ENCODE data around the gene RAB6D. TPM values are rescaled to one million over a fixed set of nuclear protein-coding genes. Genes with fewer than 3 reads are reported as not detected.
"Not testable (repeated sequence)": the region's sequence is repeated elsewhere in the genome, so short reads cannot be mapped to it uniquely, and the experiment has no call there.

Gene RAB6D
- total RNA-seq, 1 experiment from 2014 or later: not detected

GRCh38 chr2:131394147-131394931 is 30.4 kb upstream of the RAB6D start:
- Histone ChIP-seq H2BK120ac (ENCODE audit: low read depth, low read length, poor library complexity, severe bottlenecking) (no peak overlapping the region), H3T11ph (ENCODE audit: low read length) (no peak overlapping the region), H4K5ac (ENCODE audit: insufficient read length, low read depth, low read length) (no peak overlapping the region), H3K27me3 (ENCODE audit: insufficient read depth, low read length) (no peaks in the 10 kb centered on the region), H3K4me2 (ENCODE audit: insufficient read depth, insufficient read length, low read length) (peak overlapping the region; percentile 44), H3K18ac (ENCODE audit: insufficient read length, low read depth, low read length) (no peak overlapping the region), H3K9me3 (ENCODE audit: control insufficient read depth, low read depth, low read length) (no peaks in the 10 kb centered on the region), H2AK5ac (ENCODE audit: insufficient read length, low read length) (no peak overlapping the region), H4K8ac (replicated peaks; ENCODE audit: insufficient read length, low read depth, low read length) (no peak overlapping the region), H3K14ac (ENCODE audit: insufficient read depth, low read length) (no peak overlapping the region), H2BK12ac (ENCODE audit: insufficient read length, low read depth, low read length) (no peak overlapping the region), H4K91ac (ENCODE audit: insufficient read length, low read depth, low read length) (no peak overlapping the region), H3K56ac (ENCODE audit: insufficient read length, low read depth, low read length) (no peak overlapping the region), H2AFZ (ENCODE audit: low read length) (no peak overlapping the region), H2BK20ac (ENCODE audit: low read depth, low read length, poor library complexity, severe bottlenecking) (no peak overlapping the region), H3K23ac (ENCODE audit: insufficient read length, low read depth, low read length) (no peak overlapping the region), H3K27ac (ENCODE audit: insufficient read length, low read depth, low read length) (no peak overlapping the region), H3K9ac (ENCODE audit: extremely low read depth, insufficient read length, low read length) (no peak overlapping the region), H3K23me2 (ENCODE audit: insufficient read length, low read depth, low read length, poor library complexity, severe bottlenecking) (peaks cover 6% of the 10 kb centered on the region), H3K79me2 (ENCODE audit: insufficient read depth, low read length) (no peaks in the 10 kb centered on the region), H3K4ac (ENCODE audit: low read depth, low read length) (no peak overlapping the region), H2BK15ac (ENCODE audit: low read depth, low read length) (no peak overlapping the region), H4K20me1 (ENCODE audit: control insufficient read depth, insufficient read depth, insufficient read length) (no peaks in the 10 kb centered on the region), H3K79me1 (ENCODE audit: insufficient read depth, low read depth, low read length, poor library complexity, severe bottlenecking) (no peaks in the 10 kb centered on the region), H2BK5ac (ENCODE audit: insufficient read length, low read length) (no peak overlapping the region), H3K4me1 (ENCODE audit: insufficient read depth, low read length) (no peaks in the 10 kb centered on the region)
- Mint-ChIP-seq H3K9me3 (no peaks in the 10 kb centered on the region), H3K27me3 (ENCODE audit: low read depth) (peaks cover 16% of the 10 kb centered on the region), H3K4me3 (peak overlapping the region; percentile 66 to 74), H3K27ac (no peak overlapping the region), H3K4me1 (peaks cover 5 to 9% of the 10 kb centered on the region in 2 experiments; a peak in 1 of 4 replicates), H3K36me3 (ENCODE audit: insufficient read depth in 1 of 3, low read depth in 3 of 3) (no peaks in the 10 kb centered on the region)
- peak; percentile 43; the same call in 2 of the 3 replicates for TF ChIP-seq CTCF (conservative IDR thresholded peaks at IDR 0.05)
- DNase-seq: peak; percentile 74
- no CpG with 5 or more reads among the region's 45 CpGs for WGBS (ENCODE audit: extremely low coverage, insufficient read length, low lambda C conversion rate)

GRCh38 chr2:131391953-131392352 is 28.0 kb upstream of the RAB6D start:
- H3K27ac Mint-ChIP-seq; H2AFZ ChIP-seq (ENCODE audit: low read length); H2BK12ac ChIP-seq (ENCODE audit: insufficient read length, low read depth, low read length); H3K56ac ChIP-seq (ENCODE audit: insufficient read length, low read depth, low read length); H4K5ac ChIP-seq (ENCODE audit: insufficient read length, low read depth, low read length); H3K79me2 ChIP-seq (ENCODE audit: insufficient read depth, low read length); H3K9me3 ChIP-seq (ENCODE audit: control insufficient read depth, low read depth, low read length); H2BK120ac ChIP-seq (ENCODE audit: low read depth, low read length, poor library complexity, severe bottlenecking); H3K9ac ChIP-seq (ENCODE audit: extremely low read depth, insufficient read length, low read length); H2BK20ac ChIP-seq (ENCODE audit: low read depth, low read length, poor library complexity, severe bottlenecking); DNase-seq; H3K36me3 Mint-ChIP-seq (ENCODE audit: insufficient read depth in 1 of 3, low read depth in 3 of 3); H4K8ac ChIP-seq (replicated peaks; ENCODE audit: insufficient read length, low read depth, low read length); H3K4me2 ChIP-seq (ENCODE audit: insufficient read depth, insufficient read length, low read length); H3K23ac ChIP-seq (ENCODE audit: insufficient read length, low read depth, low read length); H3K4ac ChIP-seq (ENCODE audit: low read depth, low read length); H2BK5ac ChIP-seq (ENCODE audit: insufficient read length, low read length); H3K14ac ChIP-seq (ENCODE audit: insufficient read depth, low read length); H3K79me1 ChIP-seq (ENCODE audit: insufficient read depth, low read depth, low read length, poor library complexity, severe bottlenecking); H3K4me1 Mint-ChIP-seq; H3K9me3 Mint-ChIP-seq; H4K91ac ChIP-seq (ENCODE audit: insufficient read length, low read depth, low read length); H3K27me3 ChIP-seq (ENCODE audit: insufficient read depth, low read length); H3K23me2 ChIP-seq (ENCODE audit: insufficient read length, low read depth, low read length, poor library complexity, severe bottlenecking); H4K20me1 ChIP-seq (ENCODE audit: control insufficient read depth, insufficient read depth, insufficient read length); H3K4me1 ChIP-seq (ENCODE audit: insufficient read depth, low read length); H3K27ac ChIP-seq (ENCODE audit: insufficient read length, low read depth, low read length); H3K4me3 Mint-ChIP-seq; H2AK5ac ChIP-seq (ENCODE audit: insufficient read length, low read length); H3T11ph ChIP-seq (ENCODE audit: low read length); H3K18ac ChIP-seq (ENCODE audit: insufficient read length, low read depth, low read length); H2BK15ac ChIP-seq (ENCODE audit: low read depth, low read length): not testable (repeated sequence)
- no CpG with 5 or more reads among the region's 9 CpGs for WGBS (ENCODE audit: extremely low coverage, insufficient read length, low lambda C conversion rate)
- peaks cover 16% of the 10 kb centered on the region for H3K27me3 Mint-ChIP-seq (ENCODE audit: low read depth)

Data from H9 (cell line).